OCI-LY3 (cell line): ENCODE measurements around the gene CAPN15.

Source experiments
- H2AFZ ChIP-seq: fragments of 200-600, 300-600 bp; shearing (Covaris generic); 2 replicates; pipeline ENCODE4 v1.6.0; 2014; ENCODE audit warnings: antibody characterized with exemption, low read depth, low read length
- H3K27ac ChIP-seq: fragments of 200-600, 300-600 bp; sonication (generic); 2 replicates; pipeline ENCODE4 v1.5.1; 2014; ENCODE audit warnings: mild to moderate bottlenecking, low read length, moderate library complexity, mixed read lengths
- H3K27me3 ChIP-seq: fragments of 200-600, 300-600 bp; sonication (generic); 2 replicates; pipeline ENCODE4 v1.6.1; 2014; ENCODE audit warnings: low read depth, low read length, mixed read lengths
- H3K36me3 ChIP-seq: fragments of 200-600, 300-600 bp; sonication (generic); replicated peaks from 2 replicates; pipeline ENCODE3; 2014; ENCODE audit warnings: low read depth, low read length, mixed read lengths
- H3K4me1 ChIP-seq: fragments of 300-600, 200-600 bp; sonication (generic); 2 replicates; pipeline ENCODE4 v1.6.1; 2014; ENCODE audit warnings: low read length, mixed read lengths
- H3K4me2 ChIP-seq: fragments of 200-600, 300-600 bp; sonication (generic); 2 replicates; pipeline ENCODE4 v1.6.1; 2014; ENCODE audit warnings: low read length, mixed read lengths
- H3K4me3 ChIP-seq: fragments of 300-600, 200-600 bp; sonication (generic); 2 replicates; pipeline ENCODE4 v1.5.1; 2014; ENCODE audit warnings: antibody characterized with exemption, mild to moderate bottlenecking, low read length, moderate library complexity
- H3K79me2 ChIP-seq: fragments of 300-600, 200-600 bp; shearing (Covaris generic); 2 replicates; pipeline ENCODE4 v1.6.1; 2014; ENCODE audit warnings: mild to moderate bottlenecking, low read length, mixed read lengths
- H3K9ac ChIP-seq: fragments of 300-600, 200-600 bp; shearing (Covaris generic); 2 replicates; pipeline ENCODE4 v1.6.0; 2014; ENCODE audit warnings: mild to moderate bottlenecking, low read length, moderate library complexity
- H3K9me3 ChIP-seq: fragments of 200-600, 300-600 bp; shearing (Covaris generic); 2 replicates; pipeline ENCODE4 v1.6.1; 2014; ENCODE audit warnings: low read length, mixed read lengths; ENCODE audit not compliant: insufficient read depth
- H4K20me1 ChIP-seq: fragments of 200-600, 300-600 bp; sonication (generic); 2 replicates; pipeline ENCODE4 v1.6.1; 2016; ENCODE audit warnings: low read length, mixed read lengths; ENCODE audit not compliant: insufficient read depth
- EZH2phosphoT487 ChIP-seq: fragments of 200-600 bp; shearing (Covaris generic); IDR thresholded peaks from 2 replicates; pipeline ENCODE4 v1.6.1; 2018; ENCODE audit warnings: antibody characterized with exemption, mixed run types, low read depth
- TF ChIP-seq, protein P1 (sequence below): fragments of 200-600, 300-600 bp; sonication (generic); IDR thresholded peaks from 2 replicates; pipeline ENCODE4 v1.5.1; 2014; ENCODE audit warnings: antibody characterized with exemption, low read length, low read depth

CAPN15 gene

GRCh38 chr16:578232-578869, 50.8 kb downstream of the CAPN15 start:
- Histone ChIP-seq H2AFZ (no peak overlapping the region), H3K9ac (no peak overlapping the region), H4K20me1 (no peaks in the 10 kb centered on the region), H3K27ac (no peak overlapping the region), H3K79me2 (no peaks in the 10 kb centered on the region), H3K4me3 (no peak overlapping the region), H3K4me1 (no peaks in the 10 kb centered on the region), H3K9me3 (no peaks in the 10 kb centered on the region), H3K36me3 (no peaks in the 10 kb centered on the region), H3K27me3 (no peaks in the 10 kb centered on the region), H3K4me2 (no peak overlapping the region; the same call in 1 of the 2 replicates)
- no peak for TF ChIP-seq EZH2phosphoT487
- TF ChIP-seq, protein P1, sequence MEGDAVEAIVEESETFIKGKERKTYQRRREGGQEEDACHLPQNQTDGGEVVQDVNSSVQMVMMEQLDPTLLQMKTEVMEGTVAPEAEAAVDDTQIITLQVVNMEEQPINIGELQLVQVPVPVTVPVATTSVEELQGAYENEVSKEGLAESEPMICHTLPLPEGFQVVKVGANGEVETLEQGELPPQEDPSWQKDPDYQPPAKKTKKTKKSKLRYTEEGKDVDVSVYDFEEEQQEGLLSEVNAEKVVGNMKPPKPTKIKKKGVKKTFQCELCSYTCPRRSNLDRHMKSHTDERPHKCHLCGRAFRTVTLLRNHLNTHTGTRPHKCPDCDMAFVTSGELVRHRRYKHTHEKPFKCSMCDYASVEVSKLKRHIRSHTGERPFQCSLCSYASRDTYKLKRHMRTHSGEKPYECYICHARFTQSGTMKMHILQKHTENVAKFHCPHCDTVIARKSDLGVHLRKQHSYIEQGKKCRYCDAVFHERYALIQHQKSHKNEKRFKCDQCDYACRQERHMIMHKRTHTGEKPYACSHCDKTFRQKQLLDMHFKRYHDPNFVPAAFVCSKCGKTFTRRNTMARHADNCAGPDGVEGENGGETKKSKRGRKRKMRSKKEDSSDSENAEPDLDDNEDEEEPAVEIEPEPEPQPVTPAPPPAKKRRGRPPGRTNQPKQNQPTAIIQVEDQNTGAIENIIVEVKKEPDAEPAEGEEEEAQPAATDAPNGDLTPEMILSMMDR: no peak

DNA sequence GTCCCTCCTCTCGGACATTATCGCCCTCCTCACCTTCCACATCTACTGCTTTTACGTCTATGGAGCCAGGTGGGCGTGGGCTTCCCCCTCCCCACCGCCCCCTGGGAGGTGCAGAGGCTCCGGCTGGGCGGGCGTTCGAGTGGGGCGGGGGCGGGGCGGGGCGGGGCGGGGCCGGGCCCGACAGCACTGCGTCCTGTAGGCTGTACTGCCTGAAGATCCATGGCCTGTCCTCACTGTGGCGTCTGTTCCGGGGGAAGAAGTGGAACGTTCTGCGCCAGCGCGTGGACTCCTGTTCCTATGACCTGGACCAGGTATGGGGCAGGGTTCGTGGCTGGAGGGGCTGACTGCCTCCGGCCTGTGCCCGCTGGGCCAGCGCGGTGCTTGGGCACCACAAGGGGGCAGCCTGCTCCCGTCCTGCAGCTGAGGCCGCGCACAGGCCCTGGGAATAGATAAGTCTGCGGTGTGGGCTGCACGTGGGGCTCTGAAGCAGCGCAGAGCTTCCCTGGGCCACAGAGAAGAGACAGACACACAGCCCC, 51.4 kb downstream of the CAPN15 start:
- H2AFZ ChIP-seq: no peak overlapping the region
- H3K79me2 ChIP-seq: no peaks in the 10 kb centered on the region
- no peaks in the 10 kb centered on the region for H4K20me1 ChIP-seq
- H3K4me1 ChIP-seq: no peaks in the 10 kb centered on the region
- H3K27ac ChIP-seq: no peak overlapping the region
- peak overlapping the region; percentile 72 for H3K4me2 ChIP-seq
- TF ChIP-seq, protein P1: peak; percentile 81
- TF ChIP-seq EZH2phosphoT487: no peak
- peak overlapping the region; percentile 67 for H3K4me3 ChIP-seq
- H3K9me3 ChIP-seq: no peaks in the 10 kb centered on the region
- no peak overlapping the region for H3K9ac ChIP-seq
- no peaks in the 10 kb centered on the region for H3K27me3 ChIP-seq
- no peaks in the 10 kb centered on the region for H3K36me3 ChIP-seq

DNA sequence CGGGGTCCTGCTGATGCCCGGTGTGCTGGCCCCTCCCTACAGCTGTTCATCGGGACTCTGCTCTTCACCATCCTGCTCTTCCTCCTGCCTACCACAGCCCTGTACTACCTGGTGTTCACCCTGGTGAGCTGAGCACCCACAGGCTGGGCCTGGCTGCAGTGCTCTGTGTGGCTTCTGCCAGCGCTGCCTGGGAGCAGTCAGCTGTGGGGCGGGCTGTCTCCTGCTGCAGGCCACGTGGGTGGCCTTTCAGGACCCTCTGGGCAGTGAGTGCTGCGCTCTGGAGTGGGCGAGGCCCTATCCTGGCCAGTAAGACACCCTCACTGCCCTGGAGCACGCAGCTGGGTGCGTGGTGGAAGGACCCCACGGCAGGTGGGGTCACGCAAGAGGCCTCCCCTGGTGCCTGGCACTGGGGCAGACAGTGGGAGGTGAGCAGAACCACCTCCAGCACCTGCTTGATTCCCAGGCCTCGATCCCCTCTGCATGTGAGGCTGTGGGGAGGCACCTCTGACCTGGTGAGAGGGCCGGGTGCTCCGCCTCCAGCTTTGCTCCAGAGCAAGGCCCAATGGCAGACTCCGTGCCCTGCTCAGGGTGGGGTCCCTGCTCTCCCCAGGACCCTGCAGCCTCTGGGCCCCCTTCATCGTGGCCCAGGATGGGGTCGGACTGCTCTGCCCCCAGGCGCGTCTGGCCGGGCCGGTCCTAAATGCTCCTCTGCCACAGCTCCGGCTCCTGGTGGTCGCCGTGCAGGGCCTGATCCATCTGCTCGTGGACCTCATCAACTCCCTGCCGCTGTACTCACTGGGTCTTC, 52.8 kb downstream of the CAPN15 start:
- no peaks in the 10 kb centered on the region for H3K79me2 ChIP-seq

More for the DNA sequence above, 52.8 kb downstream of the CAPN15 start:
- H3K9me3 ChIP-seq: no peaks in the 10 kb centered on the region
- H3K27me3 ChIP-seq: no peaks in the 10 kb centered on the region
- no peak overlapping the region for H3K27ac ChIP-seq
- no peak overlapping the region for H2AFZ ChIP-seq
- no peak overlapping the region for H3K4me3 ChIP-seq
- H3K36me3 ChIP-seq: no peaks in the 10 kb centered on the region
- no peaks in the 10 kb centered on the region for H3K4me1 ChIP-seq
- no peak overlapping the region for H3K9ac ChIP-seq
- TF ChIP-seq, protein P1: no peak
- TF ChIP-seq EZH2phosphoT487: no peak
- H3K4me2 ChIP-seq: no peak overlapping the region
- H4K20me1 ChIP-seq: no peaks in the 10 kb centered on the region
